Measurements from ENCODE around the gene PBX3.

The PBX3 gene

GRCh38 chr9:125797930-125798329 is 50.8 kb downstream of the PBX3 start:
- no peak for TF ChIP-seq CTCF (IDR thresholded peaks at IDR 0.05; ENCODE audit: low read depth, low read length)
- no peak overlapping the region for H3K4me3 ChIP-seq (ENCODE audit: low read depth, low read length)

GRCh38 chr9:125803526-125803925 is 56.4 kb downstream of the PBX3 start:
- no peak overlapping the region for H3K4me3 ChIP-seq (ENCODE audit: low read depth, low read length)
- no peak for TF ChIP-seq CTCF (IDR thresholded peaks at IDR 0.05; ENCODE audit: low read depth, low read length)

- no peak overlapping the region for H3K4me3 ChIP-seq (ENCODE audit: low read depth, low read length)
- no peak for TF ChIP-seq CTCF (IDR thresholded peaks at IDR 0.05; ENCODE audit: low read depth, low read length)
These were observed 57.9 kb downstream of the PBX3 start for GRCh38 chr9:125805057-125805456.

GRCh38 chr9:125805586-125805985 is 58.4 kb downstream of the PBX3 start:
- TF ChIP-seq CTCF (IDR thresholded peaks at IDR 0.05; ENCODE audit: low read depth, low read length) = no peak
- no peak overlapping the region for H3K4me3 ChIP-seq (ENCODE audit: low read depth, low read length)

DNA sequence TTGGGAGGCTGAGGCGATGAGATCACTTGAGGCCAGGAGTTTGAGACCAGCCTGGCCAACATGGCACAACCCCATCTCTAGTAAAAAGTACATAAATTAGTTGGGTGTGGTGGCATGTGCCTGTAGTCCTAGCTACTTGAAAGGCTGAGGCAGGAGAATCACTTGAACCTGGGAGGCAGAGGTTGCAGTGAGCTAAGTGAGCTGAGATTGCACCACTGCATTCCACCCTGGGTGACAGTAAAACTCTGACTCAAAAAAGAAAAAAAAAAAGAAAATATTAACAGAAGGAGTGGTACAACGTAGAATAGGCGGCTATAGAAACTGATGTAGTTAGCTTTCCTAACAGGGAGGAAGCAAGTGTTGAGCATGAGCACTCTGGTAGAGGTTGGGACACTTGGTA is 59.9 kb downstream of the PBX3 start:
- H3K4me3 ChIP-seq (ENCODE audit: low read depth, low read length) = no peak overlapping the region
- TF ChIP-seq CTCF (IDR thresholded peaks at IDR 0.05; ENCODE audit: low read depth, low read length) = no peak

DNA sequence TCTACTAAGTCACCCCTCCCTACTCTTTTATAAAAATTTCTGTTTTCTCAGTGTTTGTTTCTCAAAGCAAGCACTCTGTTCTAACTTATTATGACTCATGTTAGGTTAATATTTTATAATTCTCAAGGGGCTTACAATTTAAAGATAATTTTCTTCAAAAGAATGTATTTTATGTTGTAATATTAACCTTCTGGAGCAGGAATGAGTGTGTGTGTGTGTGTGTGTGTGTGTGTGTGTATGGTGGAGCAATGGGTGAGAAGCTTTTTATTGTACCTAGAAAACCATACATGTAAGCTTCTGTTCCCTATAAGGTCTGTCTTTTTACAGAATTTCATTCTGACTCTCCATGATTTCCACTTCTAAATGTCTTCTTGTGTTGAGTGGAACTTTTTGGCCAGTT is 63.0 kb downstream of the PBX3 start:
- H3K4me3 ChIP-seq (ENCODE audit: low read depth, low read length) = no peak overlapping the region
- TF ChIP-seq CTCF (IDR thresholded peaks at IDR 0.05; ENCODE audit: low read depth, low read length) = no peak

- no peak for TF ChIP-seq CTCF (IDR thresholded peaks at IDR 0.05; ENCODE audit: low read depth, low read length)
- H3K4me3 ChIP-seq (ENCODE audit: low read depth, low read length) = no peak overlapping the region
These were observed 63.8 kb downstream of the PBX3 start for GRCh38 chr9:125811002-125811401.

All from WI38 (cell line).